Neuronal stem cell (in vitro differentiated cells): ENCODE data around the gene SETD9.

Source experiments
- DNase-seq: peaks from one replicate; pipeline ENCODE4 v3.0.0-alpha.2; 2013; ENCODE audit warnings: low spot score
- H2AFZ ChIP-seq: one replicate; pipeline ENCODE4 v1.6.1; 2013; ENCODE audit warnings: mild to moderate bottlenecking, low read length, inconsistent platforms
- H2AK5ac ChIP-seq: 2 replicates; pipeline ENCODE4 v1.6.1; 2013; ENCODE audit warnings: low read depth, mild to moderate bottlenecking, inconsistent platforms, low read length, moderate library complexity, mixed read lengths
- H2BK120ac ChIP-seq: 2 replicates; pipeline ENCODE4 v1.6.1; 2013; ENCODE audit warnings: low read depth, mild to moderate bottlenecking, inconsistent platforms, low read length, moderate library complexity, mixed read lengths
- H2BK12ac ChIP-seq: one replicate; pipeline ENCODE4 v1.6.1; 2013; ENCODE audit warnings: low read length, inconsistent platforms
- H2BK15ac ChIP-seq: 2 replicates; pipeline ENCODE4 v1.6.1; 2013; ENCODE audit warnings: mild to moderate bottlenecking, low read length, inconsistent platforms, mixed read lengths
- H2BK5ac ChIP-seq: one replicate; pipeline ENCODE4 v1.6.1; 2013; ENCODE audit warnings: inconsistent platforms, mild to moderate bottlenecking, low read length, moderate library complexity
- H3K14ac ChIP-seq: one replicate; pipeline ENCODE4 v1.6.1; 2013; ENCODE audit warnings: low read length, inconsistent platforms
- H3K18ac ChIP-seq: 2 replicates; pipeline ENCODE4 v1.6.1; 2013; ENCODE audit warnings: low read length, inconsistent platforms
- H3K23ac ChIP-seq: 2 replicates; pipeline ENCODE4 v1.6.1; 2013; ENCODE audit warnings: low read depth, mild to moderate bottlenecking, mixed read lengths, low read length, inconsistent platforms; ENCODE audit not compliant: poor library complexity
- H3K27ac ChIP-seq: replicated peaks from 3 replicates; pipeline ENCODE4 v1.5.1; 2013; ENCODE audit warnings: low read length, inconsistent platforms
- H3K27me3 ChIP-seq, 3 experiments: 2 replicates each; pipeline ENCODE4 v1.6.1; 2013; ENCODE audit warnings: low read length in 3 of 3, mild to moderate bottlenecking in 2 of 3, inconsistent platforms in 1 of 3, low read depth in 1 of 3, mixed read lengths in 1 of 3, moderate library complexity in 1 of 3; ENCODE audit not compliant: control insufficient read depth in 3 of 3, insufficient read depth in 3 of 3
- H3K36me3 ChIP-seq, 2 donors: replicated peaks in 1 of 2; 2 replicates each; pipeline ENCODE4 v1.6.1; 2013; ENCODE audit warnings: low read length in 2 of 2; ENCODE audit not compliant: control insufficient read depth in 2 of 2, insufficient read depth in 2 of 2
- H3K4ac ChIP-seq: 2 replicates; pipeline ENCODE4 v1.6.1; 2013; ENCODE audit warnings: inconsistent platforms, mild to moderate bottlenecking, low read length, moderate library complexity
- H3K4me1 ChIP-seq, 2 donors: 1 replicate in 1 of 2; 2 replicates in 1 of 2; pipeline ENCODE4 v1.6.1; 2013; ENCODE audit warnings: low read length in 2 of 2, low read depth in 1 of 2; ENCODE audit not compliant: control insufficient read depth in 2 of 2, insufficient read depth in 1 of 2
- H3K4me2 ChIP-seq: one replicate; pipeline ENCODE4 v1.6.1; 2013; ENCODE audit warnings: mild to moderate bottlenecking, low read length, inconsistent platforms; ENCODE audit not compliant: insufficient read depth, poor library complexity, severe bottlenecking
- H3K4me3 ChIP-seq, 2 donors: 2 replicates each; pipeline ENCODE4 v1.5.1; 2013; ENCODE audit warnings: low read length in 2 of 2, mild to moderate bottlenecking in 2 of 2, inconsistent platforms in 1 of 2, moderate library complexity in 1 of 2
- H3K79me1 ChIP-seq: one replicate; pipeline ENCODE4 v1.6.1; 2013; ENCODE audit warnings: low read depth, mild to moderate bottlenecking, inconsistent platforms, low read length, moderate library complexity
- H3K9ac ChIP-seq: one replicate; pipeline ENCODE4 v1.6.1; 2013; ENCODE audit warnings: mild to moderate bottlenecking, low read depth, low read length, inconsistent platforms; ENCODE audit not compliant: poor library complexity
- H3K9me3 ChIP-seq, 2 donors: replicated peaks in 1 of 2; 2 replicates each; pipeline versions ENCODE3 to v1.6.1; 2013; ENCODE audit warnings: low read length in 2 of 2, mild to moderate bottlenecking in 2 of 2, inconsistent platforms in 1 of 2, low read depth in 1 of 2, mixed read lengths in 1 of 2, moderate library complexity in 1 of 2; ENCODE audit not compliant: control insufficient read depth in 2 of 2, insufficient read depth in 1 of 2
- H4K8ac ChIP-seq: one replicate; pipeline ENCODE4 v1.6.1; 2013; ENCODE audit warnings: low read depth, mild to moderate bottlenecking, inconsistent platforms, low read length, moderate library complexity
- H4K91ac ChIP-seq: one replicate; pipeline ENCODE4 v1.6.1; 2013; ENCODE audit warnings: low read length, low read depth, mild to moderate bottlenecking, inconsistent platforms; ENCODE audit not compliant: poor library complexity
- WGBS, 2 donors: extraction: QIAGEN DNeasy Blood & Tissue Kit; methylation state at CpG; one replicate each; pipeline ENCODE4 v1.1.7; 2013; ENCODE audit warnings: missing lambda C conversion rate in 2 of 2, mixed read lengths in 1 of 2; ENCODE audit not compliant: insufficient read length in 2 of 2, insufficient replicate concordance in 1 of 2; ENCODE audit errors: extremely low coverage in 2 of 2; 5-methylcytosine and 5-hydroxymethylcytosine counted together

The SETD9 gene

DNA sequence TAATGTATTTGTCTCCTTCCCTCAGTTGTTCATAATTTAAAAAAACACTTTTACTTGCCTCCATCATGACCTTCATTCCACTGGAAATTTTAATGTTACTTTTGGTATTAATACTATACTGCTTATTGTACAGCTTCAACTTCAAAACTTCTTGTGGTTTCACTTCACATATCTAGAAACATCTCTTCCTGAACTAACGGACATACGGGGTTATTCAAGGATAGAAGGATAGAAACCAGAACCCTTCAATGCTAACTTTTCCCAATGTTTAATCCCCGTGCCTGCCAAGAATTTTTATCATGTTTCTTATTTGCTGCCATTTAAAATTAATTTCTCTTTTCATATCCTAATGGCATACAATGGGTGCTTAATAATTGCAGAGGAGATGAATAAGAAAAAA is 36.3 kb upstream of the SETD9 start:
- no peak overlapping the region for H3K14ac ChIP-seq
- no peak overlapping the region for H2BK120ac ChIP-seq
- H3K79me1 ChIP-seq: no peaks in the 10 kb centered on the region
- no CpG with 5 or more reads among the region's 3 CpGs for WGBS, 2 donors
- no peaks in the 10 kb centered on the region for H3K9me3 ChIP-seq
- H2BK12ac ChIP-seq: no peak overlapping the region
- no peak overlapping the region for H3K4me2 ChIP-seq
- no peak overlapping the region for H4K91ac ChIP-seq
- H3K27me3 ChIP-seq: no peaks in the 10 kb centered on the region
- DNase-seq: no peak
- H3K4me3 ChIP-seq: no peak overlapping the region
- no peak overlapping the region for H3K23ac ChIP-seq
- no peak overlapping the region for H4K8ac ChIP-seq
- no peak overlapping the region for H2AK5ac ChIP-seq
- H2AFZ ChIP-seq: no peak overlapping the region
- H3K4ac ChIP-seq: no peak overlapping the region
- no peak overlapping the region for H2BK5ac ChIP-seq
- H3K27ac ChIP-seq: no peak overlapping the region
- no peaks in the 10 kb centered on the region for H3K4me1 ChIP-seq
- no peak overlapping the region for H3K9ac ChIP-seq
- no peak overlapping the region for H3K18ac ChIP-seq
- H2BK15ac ChIP-seq: no peak overlapping the region
- H3K36me3 ChIP-seq: peaks cover 6 to 94% of the 10 kb centered on the region in 2 donors

DNA sequence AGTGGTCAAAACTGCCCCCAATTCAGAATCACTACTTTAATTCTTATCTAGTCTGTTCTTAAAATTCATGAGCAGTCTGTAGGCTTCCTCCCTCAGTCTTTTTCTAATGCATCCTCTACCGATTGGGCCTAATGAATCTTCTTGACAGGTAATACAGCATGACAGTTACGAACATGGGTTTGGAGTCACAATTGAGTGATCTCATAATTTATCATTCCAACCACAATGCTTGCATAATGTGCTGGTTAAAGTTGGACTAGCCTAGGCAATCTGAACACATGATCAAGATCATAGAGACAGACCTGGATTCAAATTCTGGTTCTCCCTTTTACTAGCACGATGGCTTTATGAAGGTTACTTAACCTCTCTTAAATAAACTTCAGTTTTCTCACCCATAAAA is 33.1 kb upstream of the SETD9 start:
- Histone ChIP-seq H3K27me3 (no peaks in the 10 kb centered on the region), H3K4me1 (no peaks in the 10 kb centered on the region), H2BK120ac (no peak overlapping the region), H3K14ac (no peak overlapping the region), H2AFZ (no peak overlapping the region), H3K27ac (no peak overlapping the region), H3K4me2 (no peak overlapping the region), H3K18ac (no peak overlapping the region), H3K23ac (no peak overlapping the region), H4K91ac (no peak overlapping the region), H2BK15ac (no peak overlapping the region), H3K79me1 (no peaks in the 10 kb centered on the region), H3K4ac (no peak overlapping the region), H2BK12ac (no peak overlapping the region), H3K36me3 (peaks cover 9 to 96% of the 10 kb centered on the region in 2 donors), H3K9me3 (no peaks in the 10 kb centered on the region), H3K4me3 (no peak overlapping the region), H2AK5ac (no peak overlapping the region), H3K9ac (no peak overlapping the region), H2BK5ac (no peak overlapping the region), H4K8ac (no peak overlapping the region)
- DNase-seq: no peak
- WGBS, 2 donors: no CpG with 5 or more reads among the region's 3 CpGs

DNA sequence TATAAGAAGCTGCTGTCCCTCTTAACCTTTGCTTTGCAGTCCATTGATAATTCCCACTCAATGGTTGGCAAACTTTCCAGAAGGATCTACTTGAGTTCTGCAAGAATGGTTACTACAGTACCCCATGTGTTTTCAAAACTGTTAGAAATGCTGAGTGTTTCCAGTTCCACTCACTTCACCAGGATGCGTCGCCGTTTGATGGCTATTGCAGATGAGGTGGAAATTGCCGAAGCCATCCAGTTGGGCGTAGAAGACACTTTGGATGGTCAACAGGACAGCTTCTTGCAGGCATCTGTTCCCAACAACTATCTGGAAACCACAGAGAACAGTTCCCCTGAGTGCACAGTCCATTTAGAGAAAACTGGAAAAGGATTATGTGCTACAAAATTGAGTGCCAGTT is 27.8 kb upstream of the SETD9 start:
- Histone ChIP-seq H4K8ac (no peak overlapping the region), H3K18ac (no peak overlapping the region), H2BK12ac (no peak overlapping the region), H3K4me3 (no peak overlapping the region), H3K14ac (no peak overlapping the region), H2AK5ac (no peak overlapping the region), H3K4me2 (no peak overlapping the region), H3K4me1 (no peaks in the 10 kb centered on the region), H3K4ac (no peak overlapping the region), H3K27me3 (no peaks in the 10 kb centered on the region), H2BK15ac (no peak overlapping the region), H4K91ac (no peak overlapping the region), H3K23ac (no peak overlapping the region), H2BK5ac (no peak overlapping the region), H2AFZ (no peak overlapping the region), H3K36me3 (peaks cover 20 to 98% of the 10 kb centered on the region in 2 donors), H2BK120ac (no peak overlapping the region), H3K79me1 (no peaks in the 10 kb centered on the region), H3K27ac (no peak overlapping the region), H3K9ac (no peak overlapping the region), H3K9me3 (no peaks in the 10 kb centered on the region)
- no peak for DNase-seq
- no CpG with 5 or more reads among the region's 5 CpGs for WGBS, 2 donors

DNA sequence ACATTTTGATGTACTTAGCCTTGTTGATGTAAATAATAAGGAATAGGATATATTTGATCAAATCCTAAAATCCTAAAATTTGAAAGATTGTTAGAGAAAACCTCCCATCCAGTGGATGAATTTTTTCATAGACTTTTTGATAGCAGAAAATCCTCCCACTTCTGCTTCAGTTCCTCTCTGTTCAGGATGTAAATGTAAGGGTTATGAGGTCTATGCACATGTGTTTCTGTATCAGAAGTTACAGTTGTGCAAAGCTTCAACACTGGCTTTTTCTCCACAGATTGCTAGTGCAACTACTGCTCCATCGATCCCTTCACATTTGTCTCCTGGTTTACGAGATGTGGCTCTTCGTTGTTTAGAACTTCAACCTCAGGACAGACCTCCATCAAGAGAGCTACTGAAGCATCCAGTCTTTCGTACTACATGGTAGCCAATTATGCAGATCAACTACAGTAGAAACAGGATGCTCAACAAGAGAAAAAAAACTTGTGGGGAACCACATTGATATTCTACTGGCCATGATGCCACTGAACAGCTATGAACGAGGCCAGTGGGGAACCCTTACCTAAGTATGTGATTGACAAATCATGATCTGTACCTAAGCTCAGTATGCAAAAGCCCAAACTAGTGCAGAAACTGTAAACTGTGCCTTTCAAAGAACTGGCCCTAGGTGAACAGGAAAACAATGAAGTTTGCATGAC is 16.0 kb upstream of the SETD9 start:
- no peak overlapping the region for H3K9ac ChIP-seq
- no peak overlapping the region for H3K4me3 ChIP-seq
- no peak overlapping the region for H4K8ac ChIP-seq
- H4K91ac ChIP-seq: no peak overlapping the region
- no peak overlapping the region for H3K23ac ChIP-seq
- no CpG with 5 or more reads among the region's 5 CpGs for WGBS, 2 donors
- H3K27ac ChIP-seq: no peak overlapping the region
- no peak overlapping the region for H3K4me2 ChIP-seq
- no peak overlapping the region for H2BK15ac ChIP-seq
- no peak overlapping the region for H2BK5ac ChIP-seq
- no peak overlapping the region for H3K18ac ChIP-seq
- no peaks in the 10 kb centered on the region for H3K27me3 ChIP-seq
- no peak overlapping the region for H2AK5ac ChIP-seq
- H3K9me3 ChIP-seq: no peaks in the 10 kb centered on the region
- no peak overlapping the region for H3K4ac ChIP-seq
- DNase-seq: no peak
- H2BK120ac ChIP-seq: no peak overlapping the region
- H3K14ac ChIP-seq: no peak overlapping the region
- H2BK12ac ChIP-seq: no peak overlapping the region
- H3K4me1 ChIP-seq: no peaks in the 10 kb centered on the region
- H3K79me1 ChIP-seq: no peaks in the 10 kb centered on the region
- peaks cover 5 to 56% of the 10 kb centered on the region in 2 donors for H3K36me3 ChIP-seq
- H2AFZ ChIP-seq: no peak overlapping the region
